HG02642 (cell line): ENCODE measurements around the gene MPO.

ENCODE experiments used
- ATAC-seq: cut with Tn5 transposase; IDR thresholded peaks from one replicate; pipeline ENCODE4 v1.9.1; 2021; ENCODE audit warnings: mild to moderate bottlenecking; ENCODE audit not compliant: unreplicated experiment, poor library complexity

MPO gene

GRCh38 chr17:58280480-58281217 is at the start of gene MPO:
Gene MPO, minus strand, starts transcription at chr17:58280935. Its CDS starts 177 bp downstream, at chr17:58280758.
- no peak for ATAC-seq

- peak; percentile 9 for ATAC-seq
Measured at GRCh38 chr17:58329810-58330537, 49.2 kb upstream of the MPO start.

GRCh38 chr17:58329035-58329809 is 48.5 kb upstream of the MPO start:
- peak; percentile 42 for ATAC-seq

GRCh38 chr17:58328195-58329034 is 47.7 kb upstream of the MPO start, which contains the start of gene TSPOAP1:
Gene TSPOAP1, minus strand, starts transcription at chr17:58328795. Its CDS starts 875 bp downstream, at chr17:58327920.
- ATAC-seq, result peak; percentile 14

- no peak for ATAC-seq
Measured at GRCh38 chr17:58327363-58328194, 46.8 kb upstream of the MPO start.

- no peak for ATAC-seq
Measured at GRCh38 chr17:58326609-58327362, 46.1 kb upstream of the MPO start.

- no peak for ATAC-seq
Measured at GRCh38 chr17:58325976-58326468, 45.3 kb upstream of the MPO start.

GRCh38 chr17:58325289-58325726 is 44.6 kb upstream of the MPO start:
- ATAC-seq, result no peak

GRCh38 chr17:58324409-58325288 is 43.9 kb upstream of the MPO start:
- ATAC-seq, result no peak

GRCh38 chr17:58324056-58324408 is 43.3 kb upstream of the MPO start:
- ATAC-seq, result no peak

GRCh38 chr17:58323366-58324055 is 42.8 kb upstream of the MPO start:
- no peak for ATAC-seq

GRCh38 chr17:58322581-58323185 is 41.9 kb upstream of the MPO start:
- no peak for ATAC-seq

- no peak for ATAC-seq
Measured at GRCh38 chr17:58321571-58322525, 41.1 kb upstream of the MPO start.

GRCh38 chr17:58320570-58321323 is 40.0 kb upstream of the MPO start:
- ATAC-seq, result no peak

- ATAC-seq, result no peak
Measured at GRCh38 chr17:58320163-58320558, 39.4 kb upstream of the MPO start.
